Stimulated activated naive CD8-positive, alpha-beta T cell treated with anti-CD3 and anti-CD28 coated beads, Interleukin-15, Interleukin-2, amounts not matched to agents 100 ng/mL and 50 ng/mL, for 24 hours (primary cell): Measurements from ENCODE around the gene RAPGEF2.
"Not testable (repeated sequence)": the region's sequence is repeated elsewhere in the genome, so short reads cannot be mapped to it uniquely, and the experiment has no call there.

Experiments
- H3K27ac Mint-ChIP-seq: one replicate; pipeline ENCODE4 v1.8.0; 2021; ENCODE audit warnings: mild to moderate bottlenecking, mixed read lengths
- H3K27me3 Mint-ChIP-seq: one replicate; pipeline ENCODE4 v1.8.0; 2021; ENCODE audit warnings: mixed read lengths
- H3K36me3 Mint-ChIP-seq: one replicate; pipeline ENCODE4 v1.8.0; 2021; ENCODE audit warnings: low read depth, mixed read lengths
- H3K4me1 Mint-ChIP-seq: one replicate; pipeline ENCODE4 v1.8.0; 2021; ENCODE audit warnings: low read depth, mixed read lengths
- H3K4me3 Mint-ChIP-seq: one replicate; pipeline ENCODE4 v1.8.0; 2021; ENCODE audit warnings: mild to moderate bottlenecking, mixed read lengths
- H3K9me3 Mint-ChIP-seq: one replicate; pipeline ENCODE4 v1.8.0; 2021; ENCODE audit warnings: mixed read lengths

The RAPGEF2 gene

GRCh38 chr4:159308566-159309340, 205.9 kb downstream of the RAPGEF2 start:
- Mint-ChIP-seq H3K36me3 (peaks cover 21% of the 10 kb centered on the region), H3K27ac (no peak overlapping the region), H3K4me1 (peaks cover 4% of the 10 kb centered on the region), H3K27me3 (no peaks in the 10 kb centered on the region), H3K4me3 (no peak overlapping the region), H3K9me3 (peaks cover 7% of the 10 kb centered on the region)

GRCh38 chr4:159312236-159312635, 209.4 kb downstream of the RAPGEF2 start:
- H3K27me3 Mint-ChIP-seq: no peaks in the 10 kb centered on the region
- H3K4me3 Mint-ChIP-seq: no peak overlapping the region
- H3K27ac Mint-ChIP-seq: no peak overlapping the region

GRCh38 chr4:159315879-159316278, 213.0 kb downstream of the RAPGEF2 start:
- H3K36me3 Mint-ChIP-seq: peaks cover 31% of the 10 kb centered on the region
- H3K27me3 Mint-ChIP-seq, H3K4me3 Mint-ChIP-seq: not testable (repeated sequence)

More at GRCh38 chr4:159312236-159312635, 209.4 kb downstream of the RAPGEF2 start:
- H3K36me3 Mint-ChIP-seq: peaks cover 26% of the 10 kb centered on the region
- H3K9me3 Mint-ChIP-seq: no peaks in the 10 kb centered on the region
- peaks cover 4% of the 10 kb centered on the region for H3K4me1 Mint-ChIP-seq

GRCh38 chr4:159317203-159317602, 214.3 kb downstream of the RAPGEF2 start:
- H3K27me3 Mint-ChIP-seq: no peaks in the 10 kb centered on the region
- H3K27ac Mint-ChIP-seq: no peak overlapping the region
- no peaks in the 10 kb centered on the region for H3K9me3 Mint-ChIP-seq
- H3K4me1 Mint-ChIP-seq: peaks cover 4% of the 10 kb centered on the region
- peaks cover 37% of the 10 kb centered on the region for H3K36me3 Mint-ChIP-seq
- no peak overlapping the region for H3K4me3 Mint-ChIP-seq

More at GRCh38 chr4:159315879-159316278, 213.0 kb downstream of the RAPGEF2 start:
- not testable (repeated sequence) for H3K27ac Mint-ChIP-seq, H3K4me1 Mint-ChIP-seq, H3K9me3 Mint-ChIP-seq

- no peaks in the 10 kb centered on the region for H3K9me3 Mint-ChIP-seq
- no peak overlapping the region for H3K27ac Mint-ChIP-seq
- no peaks in the 10 kb centered on the region for H3K4me1 Mint-ChIP-seq
- peaks cover 49% of the 10 kb centered on the region for H3K36me3 Mint-ChIP-seq
- no peaks in the 10 kb centered on the region for H3K27me3 Mint-ChIP-seq
- H3K4me3 Mint-ChIP-seq: no peak overlapping the region
These were observed 216.1 kb downstream of the RAPGEF2 start for GRCh38 chr4:159319027-159319426.

- Mint-ChIP-seq H3K9me3 (no peaks in the 10 kb centered on the region), H3K27ac (no peak overlapping the region), H3K4me1 (no peaks in the 10 kb centered on the region), H3K27me3 (no peaks in the 10 kb centered on the region), H3K36me3 (peaks cover 36% of the 10 kb centered on the region), H3K4me3 (no peak overlapping the region)
These were observed 223.6 kb downstream of the RAPGEF2 start for GRCh38 chr4:159326480-159326879.

- peaks cover 36% of the 10 kb centered on the region for H3K36me3 Mint-ChIP-seq
- H3K27me3 Mint-ChIP-seq: no peaks in the 10 kb centered on the region
- no peaks in the 10 kb centered on the region for H3K9me3 Mint-ChIP-seq
- H3K4me1 Mint-ChIP-seq: no peaks in the 10 kb centered on the region
- no peak overlapping the region for H3K4me3 Mint-ChIP-seq
- H3K27ac Mint-ChIP-seq: no peak overlapping the region
These were observed 225.9 kb downstream of the RAPGEF2 start for GRCh38 chr4:159328766-159329165.

GRCh38 chr4:159334461-159334860, 231.6 kb downstream of the RAPGEF2 start:
- no peaks in the 10 kb centered on the region for H3K27me3 Mint-ChIP-seq
- no peak overlapping the region for H3K4me3 Mint-ChIP-seq
- no peaks in the 10 kb centered on the region for H3K4me1 Mint-ChIP-seq
- H3K9me3 Mint-ChIP-seq: no peaks in the 10 kb centered on the region
- H3K36me3 Mint-ChIP-seq: peaks cover 56% of the 10 kb centered on the region
- no peak overlapping the region for H3K27ac Mint-ChIP-seq

GRCh38 chr4:159337041-159337440, 234.2 kb downstream of the RAPGEF2 start:
- Mint-ChIP-seq H3K36me3 (peaks cover 49% of the 10 kb centered on the region), H3K4me3 (no peak overlapping the region), H3K4me1 (no peaks in the 10 kb centered on the region), H3K27ac (no peak overlapping the region), H3K9me3 (no peaks in the 10 kb centered on the region), H3K27me3 (no peaks in the 10 kb centered on the region)

GRCh38 chr4:159341522-159341921, 238.6 kb downstream of the RAPGEF2 start:
- Mint-ChIP-seq H3K27me3 (no peaks in the 10 kb centered on the region), H3K9me3 (no peaks in the 10 kb centered on the region), H3K36me3 (peaks cover 61% of the 10 kb centered on the region), H3K27ac (no peak overlapping the region), H3K4me1 (no peaks in the 10 kb centered on the region), H3K4me3 (no peak overlapping the region)

GRCh38 chr4:159342374-159342773, 239.5 kb downstream of the RAPGEF2 start:
- H3K9me3 Mint-ChIP-seq: no peaks in the 10 kb centered on the region
- no peaks in the 10 kb centered on the region for H3K27me3 Mint-ChIP-seq
- H3K4me3 Mint-ChIP-seq: no peak overlapping the region
- peaks cover 68% of the 10 kb centered on the region for H3K36me3 Mint-ChIP-seq
- no peaks in the 10 kb centered on the region for H3K4me1 Mint-ChIP-seq
- H3K27ac Mint-ChIP-seq: no peak overlapping the region

GRCh38 chr4:159343116-159343515, 240.2 kb downstream of the RAPGEF2 start:
- no peak overlapping the region for H3K27ac Mint-ChIP-seq
- H3K36me3 Mint-ChIP-seq: peaks cover 70% of the 10 kb centered on the region

GRCh38 chr4:159344877-159345276, 242.0 kb downstream of the RAPGEF2 start:
- H3K4me3 Mint-ChIP-seq: no peak overlapping the region
- H3K9me3 Mint-ChIP-seq: no peaks in the 10 kb centered on the region
- no peaks in the 10 kb centered on the region for H3K4me1 Mint-ChIP-seq
- no peak overlapping the region for H3K27ac Mint-ChIP-seq
- H3K36me3 Mint-ChIP-seq: peaks cover 58% of the 10 kb centered on the region
- H3K27me3 Mint-ChIP-seq: no peaks in the 10 kb centered on the region

More at GRCh38 chr4:159343116-159343515, 240.2 kb downstream of the RAPGEF2 start:
- H3K27me3 Mint-ChIP-seq: no peaks in the 10 kb centered on the region
- no peaks in the 10 kb centered on the region for H3K9me3 Mint-ChIP-seq
- H3K4me3 Mint-ChIP-seq: no peak overlapping the region
- no peaks in the 10 kb centered on the region for H3K4me1 Mint-ChIP-seq

- H3K36me3 Mint-ChIP-seq: peaks cover 58% of the 10 kb centered on the region
These were observed 243.8 kb downstream of the RAPGEF2 start for GRCh38 chr4:159346681-159347080.

GRCh38 chr4:159347813-159348212, 244.9 kb downstream of the RAPGEF2 start:
- Mint-ChIP-seq H3K4me1 (no peaks in the 10 kb centered on the region), H3K9me3 (no peaks in the 10 kb centered on the region), H3K36me3 (peaks cover 58% of the 10 kb centered on the region), H3K27me3 (no peaks in the 10 kb centered on the region), H3K27ac (no peak overlapping the region), H3K4me3 (no peak overlapping the region)

More at GRCh38 chr4:159346681-159347080, 243.8 kb downstream of the RAPGEF2 start:
- Mint-ChIP-seq H3K27me3 (no peaks in the 10 kb centered on the region), H3K4me3 (no peak overlapping the region), H3K9me3 (no peaks in the 10 kb centered on the region), H3K27ac (no peak overlapping the region), H3K4me1 (no peaks in the 10 kb centered on the region)

GRCh38 chr4:159349332-159349731, 246.5 kb downstream of the RAPGEF2 start:
- H3K36me3 Mint-ChIP-seq: peaks cover 57% of the 10 kb centered on the region
- no peak overlapping the region for H3K4me3 Mint-ChIP-seq
- no peaks in the 10 kb centered on the region for H3K27me3 Mint-ChIP-seq
- H3K4me1 Mint-ChIP-seq: no peaks in the 10 kb centered on the region
- no peaks in the 10 kb centered on the region for H3K9me3 Mint-ChIP-seq
- no peak overlapping the region for H3K27ac Mint-ChIP-seq
